Upper lobe of left lung (tissue), 4 donors: ENCODE results near the gene WNT5B.

Experiments
- EP300 ChIP-seq, 4 donors: sonication (generic); formaldehyde crosslinking; IDR thresholded peaks; one replicate each; pipeline ENCODE4 v1.5.1; 2017; ENCODE audit warnings: antibody characterized with exemption in 4 of 4, control low read depth in 2 of 4
- POLR2A ChIP-seq, 4 donors: fragments of 450-650 bp; IDR thresholded peaks; one replicate each; pipeline ENCODE4 v1.5.1; 2016 to 2017; ENCODE audit warnings: antibody characterized with exemption in 4 of 4, mild to moderate bottlenecking in 2 of 4
- TF ChIP-seq, protein P1 (sequence below), 6 experiments: fragments of 450-650 bp in 4 of 6; fragments of 200-600 bp in 2 of 6; sonication (generic) in 2 of 6; IDR thresholded peaks; one replicate each; pipeline ENCODE4 v1.5.1; 2016 to 2019; ENCODE audit warnings: antibody characterized with exemption in 6 of 6

DNA sequence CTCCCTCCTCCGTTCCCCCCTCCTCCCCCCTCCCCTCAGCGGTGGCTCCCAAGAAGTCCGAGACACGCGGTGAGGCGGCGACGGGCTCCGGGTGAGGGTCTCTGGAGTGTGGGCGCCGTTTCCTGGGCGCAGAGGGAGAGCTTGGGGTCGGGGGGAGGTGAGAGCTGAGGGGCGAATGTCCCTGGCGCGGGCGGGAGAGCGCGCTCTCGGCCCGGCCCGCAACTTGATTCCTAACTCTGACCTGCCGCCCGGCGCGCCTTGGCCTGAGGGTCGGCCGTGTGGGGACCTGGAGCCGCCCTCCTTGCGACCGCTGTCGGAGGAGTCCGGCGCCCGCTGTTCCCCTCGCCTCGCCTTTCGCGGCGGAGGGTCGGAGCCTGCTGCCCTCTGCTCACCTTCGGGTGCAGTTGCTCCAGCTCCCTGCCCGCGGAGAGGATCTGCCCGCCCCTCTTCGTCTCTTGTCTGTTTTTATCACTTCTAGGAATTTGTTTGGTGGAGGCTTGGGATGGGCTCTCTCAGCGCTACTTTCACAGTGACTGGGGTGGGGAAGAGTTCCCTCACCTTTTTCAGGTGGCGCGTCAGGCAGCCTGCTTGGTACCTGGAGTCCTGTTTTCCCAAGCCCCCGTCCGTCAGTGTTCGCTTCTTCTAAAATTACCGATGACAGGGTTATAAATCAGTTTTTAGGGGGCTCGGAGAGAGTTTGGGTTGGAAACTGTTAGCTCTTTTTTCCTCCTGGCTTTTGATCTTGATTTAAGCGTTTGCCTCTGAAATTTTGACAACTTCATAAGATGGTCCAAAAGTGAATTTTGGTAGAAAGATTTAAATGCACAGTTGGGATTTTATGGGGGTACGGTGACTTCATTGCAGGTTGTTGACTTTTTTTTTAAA is 62.3 kb downstream of the WNT5B start:
- TF ChIP-seq POLR2A (IDR thresholded peaks at IDR 0.05) = peak in 1 of 4 donors; percentile 26
- TF ChIP-seq, protein P1, sequence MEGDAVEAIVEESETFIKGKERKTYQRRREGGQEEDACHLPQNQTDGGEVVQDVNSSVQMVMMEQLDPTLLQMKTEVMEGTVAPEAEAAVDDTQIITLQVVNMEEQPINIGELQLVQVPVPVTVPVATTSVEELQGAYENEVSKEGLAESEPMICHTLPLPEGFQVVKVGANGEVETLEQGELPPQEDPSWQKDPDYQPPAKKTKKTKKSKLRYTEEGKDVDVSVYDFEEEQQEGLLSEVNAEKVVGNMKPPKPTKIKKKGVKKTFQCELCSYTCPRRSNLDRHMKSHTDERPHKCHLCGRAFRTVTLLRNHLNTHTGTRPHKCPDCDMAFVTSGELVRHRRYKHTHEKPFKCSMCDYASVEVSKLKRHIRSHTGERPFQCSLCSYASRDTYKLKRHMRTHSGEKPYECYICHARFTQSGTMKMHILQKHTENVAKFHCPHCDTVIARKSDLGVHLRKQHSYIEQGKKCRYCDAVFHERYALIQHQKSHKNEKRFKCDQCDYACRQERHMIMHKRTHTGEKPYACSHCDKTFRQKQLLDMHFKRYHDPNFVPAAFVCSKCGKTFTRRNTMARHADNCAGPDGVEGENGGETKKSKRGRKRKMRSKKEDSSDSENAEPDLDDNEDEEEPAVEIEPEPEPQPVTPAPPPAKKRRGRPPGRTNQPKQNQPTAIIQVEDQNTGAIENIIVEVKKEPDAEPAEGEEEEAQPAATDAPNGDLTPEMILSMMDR (IDR thresholded peaks at IDR 0.05) = peak in 1 of 6 experiments; percentile 13
- no peak for TF ChIP-seq EP300 (IDR thresholded peaks at IDR 0.05)
